Stimulated activated naive B cell treated with anti-CD40 and anti-IgM and Interleukin-4, amounts not matched to agents 10 μg/mL and 1 μg/mL and 100 μg/mL, for 72 hours (primary cell): ENCODE data around the gene CTNNA1.
A peak's percentile ranks its signal among the peaks of the same experiment; 100 is the strongest.

Experiments
- ATAC-seq, 2 donors: fragments of 150-1000 bp; cut with Tn5 transposase; replicated peaks; 2 replicates each; pipeline ENCODE4 v1.10.0; 2021; ENCODE audit warnings: moderate library complexity in 1 of 2
- DNase-seq: peaks from one replicate; pipeline ENCODE4 v3.0.0; 2021
- H3K27ac Mint-ChIP-seq: one replicate; pipeline ENCODE4 v1.8.0; 2022; ENCODE audit warnings: mild to moderate bottlenecking, mixed read lengths
- H3K27me3 Mint-ChIP-seq, 2 donors: one replicate each; pipeline ENCODE4 v1.8.0; 2022; ENCODE audit warnings: mixed read lengths in 2 of 2
- H3K36me3 Mint-ChIP-seq, 2 donors: one replicate each; pipeline ENCODE4 v1.8.0; 2022; ENCODE audit warnings: mixed read lengths in 2 of 2, mild to moderate bottlenecking in 1 of 2
- H3K4me1 Mint-ChIP-seq, 2 donors: one replicate each; pipeline ENCODE4 v1.8.0; 2022; ENCODE audit warnings: mixed read lengths in 2 of 2, mild to moderate bottlenecking in 1 of 2
- H3K4me3 Mint-ChIP-seq, 2 donors: one replicate each; pipeline ENCODE4 v1.8.0; 2022; ENCODE audit warnings: mild to moderate bottlenecking in 2 of 2, mixed read lengths in 2 of 2, moderate library complexity in 1 of 2
- H3K9me3 Mint-ChIP-seq, 2 donors: one replicate each; pipeline ENCODE4 v1.8.0; 2022; ENCODE audit warnings: mixed read lengths in 2 of 2, mild to moderate bottlenecking in 1 of 2

CTNNA1 gene

DNA sequence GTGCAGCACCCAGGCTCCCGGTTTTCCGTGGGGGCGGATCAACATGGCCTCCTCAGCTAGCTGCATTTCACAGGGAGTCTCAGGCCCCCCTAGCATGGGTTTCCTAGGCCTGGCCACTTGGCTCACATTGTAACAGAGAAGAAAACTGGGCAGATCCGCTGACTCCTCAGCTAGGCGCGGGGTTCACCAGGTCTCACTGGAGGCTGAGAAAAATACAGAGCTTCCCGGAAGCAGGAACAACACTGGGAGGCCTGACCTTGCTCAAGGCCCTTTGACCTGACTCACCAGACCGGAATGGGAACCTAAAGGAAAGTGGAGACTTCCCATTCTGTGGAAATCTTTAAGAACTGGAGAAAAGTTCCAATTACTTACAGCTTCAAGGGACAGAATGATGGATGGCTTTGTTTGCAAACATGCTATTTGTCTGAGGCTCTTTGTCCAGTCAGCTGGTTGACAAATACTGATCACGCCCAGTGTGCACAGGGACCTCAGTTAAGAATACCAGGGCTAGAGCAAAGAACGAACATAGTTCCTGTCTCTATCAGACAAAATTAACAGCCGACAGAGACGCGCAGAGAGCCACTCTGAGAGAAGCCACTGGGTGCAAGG lies 210.6 kb downstream of the CTNNA1 start:
- no peaks in the 10 kb centered on the region for H3K9me3 Mint-ChIP-seq
- H3K36me3 Mint-ChIP-seq, result peaks cover 0 to 5% of the 10 kb centered on the region in 2 donors
- DNase-seq (no peak), ATAC-seq (no peak)
- peaks cover 11 to 15% of the 10 kb centered on the region in 2 donors for H3K4me1 Mint-ChIP-seq
- H3K27me3 Mint-ChIP-seq, result no peaks in the 10 kb centered on the region
- H3K4me3 Mint-ChIP-seq, result no peak overlapping the region
- H3K27ac Mint-ChIP-seq, result no peak overlapping the region

GRCh38 chr5:138964647-138965201 lies 211.5 kb downstream of the CTNNA1 start:
- ATAC-seq (no peak), DNase-seq (no peak)
- H3K27ac Mint-ChIP-seq, result peak overlapping the region; percentile 42
- no peak overlapping the region for H3K4me3 Mint-ChIP-seq
- H3K27me3 Mint-ChIP-seq, result no peaks in the 10 kb centered on the region
- H3K4me1 Mint-ChIP-seq, result peaks cover 11 to 15% of the 10 kb centered on the region in 2 donors
- H3K36me3 Mint-ChIP-seq, result peaks cover 0 to 9% of the 10 kb centered on the region in 2 donors
- no peaks in the 10 kb centered on the region for H3K9me3 Mint-ChIP-seq

- ATAC-seq (no peak), DNase-seq (no peak)
- peaks cover 11 to 15% of the 10 kb centered on the region in 2 donors for H3K4me1 Mint-ChIP-seq
- H3K36me3 Mint-ChIP-seq, result peaks cover 0 to 17% of the 10 kb centered on the region in 2 donors
- no peak overlapping the region for H3K4me3 Mint-ChIP-seq
- H3K27me3 Mint-ChIP-seq, result no peaks in the 10 kb centered on the region
- H3K27ac Mint-ChIP-seq, result no peak overlapping the region
- no peaks in the 10 kb centered on the region for H3K9me3 Mint-ChIP-seq
These were observed 212.4 kb downstream of the CTNNA1 start for GRCh38 chr5:138965626-138966025.

DNA sequence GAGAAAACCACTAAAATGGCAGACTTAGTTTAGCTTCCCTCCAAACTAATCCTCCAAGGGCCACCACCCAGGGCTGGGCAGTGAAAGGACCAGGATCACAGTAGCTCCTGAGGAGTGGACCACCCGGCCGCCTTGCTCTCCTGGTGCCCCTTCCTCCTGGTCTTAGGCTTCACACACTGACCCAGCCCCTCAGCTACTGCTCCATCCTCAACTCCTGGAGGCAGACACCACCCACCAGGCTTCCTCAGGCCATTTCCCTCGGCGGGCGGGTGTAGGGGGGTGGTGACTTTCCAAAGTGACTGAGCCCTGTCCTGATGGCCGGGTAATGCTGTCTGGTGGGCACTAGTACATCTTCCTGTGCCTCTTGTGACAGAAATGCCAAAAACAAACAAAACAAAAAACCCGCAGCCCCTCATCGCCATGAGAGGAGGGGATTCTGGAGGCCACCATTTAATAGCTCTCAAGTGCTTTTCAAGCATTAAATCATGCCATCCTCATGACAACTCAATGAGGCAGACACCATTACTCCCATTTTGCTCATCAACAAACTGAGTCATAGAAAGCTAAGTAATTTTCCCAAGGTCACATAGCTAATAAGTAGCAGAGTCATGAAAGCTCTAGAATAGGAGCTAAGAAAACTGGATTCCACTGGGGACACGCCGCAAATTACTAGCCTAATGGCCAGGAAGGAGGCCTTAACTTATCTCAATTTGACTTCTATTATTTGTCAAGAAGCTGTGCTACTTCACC lies 213.2 kb downstream of the CTNNA1 start:
- no peak overlapping the region for H3K4me3 Mint-ChIP-seq
- H3K27me3 Mint-ChIP-seq, result no peaks in the 10 kb centered on the region
- H3K4me1 Mint-ChIP-seq, result peaks cover 11 to 15% of the 10 kb centered on the region in 2 donors
- ATAC-seq (no peak), DNase-seq (no peak)
- no peak overlapping the region for H3K27ac Mint-ChIP-seq
- H3K36me3 Mint-ChIP-seq, result peaks cover under 1 to 22% of the 10 kb centered on the region in 2 donors
- no peaks in the 10 kb centered on the region for H3K9me3 Mint-ChIP-seq

DNA sequence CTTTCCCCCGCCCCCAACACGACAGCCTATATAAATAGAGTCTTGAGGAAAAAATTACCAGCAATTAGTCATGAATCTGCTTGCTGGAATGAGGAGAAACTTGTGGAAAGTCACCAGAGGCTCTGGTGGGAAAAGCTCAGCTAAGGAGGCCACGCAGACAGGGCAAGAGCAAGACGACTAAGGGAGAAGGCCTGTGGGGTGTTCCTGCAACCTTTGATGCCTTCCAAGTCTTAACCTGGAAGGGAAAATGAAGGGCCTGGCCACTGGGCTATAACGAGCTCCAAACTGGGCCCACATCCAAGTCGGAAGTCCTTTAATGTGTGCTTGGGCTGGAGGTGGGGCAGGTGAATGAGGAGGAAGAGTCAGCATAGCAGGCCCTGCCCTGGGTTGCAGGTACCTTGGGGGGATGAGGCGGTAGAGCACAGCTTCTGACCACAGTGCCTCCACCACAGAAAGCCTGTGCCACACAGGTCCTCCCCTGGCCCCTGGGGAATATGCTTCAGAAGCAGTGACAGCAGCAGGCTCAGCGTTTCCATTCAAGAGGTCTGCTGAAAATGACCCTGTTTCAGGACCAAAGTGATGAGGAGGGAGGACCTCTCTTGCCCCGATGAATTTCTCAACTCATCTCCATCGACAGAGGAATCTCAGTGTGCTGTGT lies 214.7 kb downstream of the CTNNA1 start:
- H3K4me3 Mint-ChIP-seq, result no peak overlapping the region
- ATAC-seq (peak; percentile 90 to 92), DNase-seq (no peak)
- H3K9me3 Mint-ChIP-seq, result peaks cover 0 to 2% of the 10 kb centered on the region in 2 donors
- no peaks in the 10 kb centered on the region for H3K27me3 Mint-ChIP-seq
- H3K36me3 Mint-ChIP-seq, result peaks cover 6 to 34% of the 10 kb centered on the region in 2 donors
- peak overlapping the region; percentile 63 for H3K27ac Mint-ChIP-seq
- H3K4me1 Mint-ChIP-seq, result peaks cover 11 to 15% of the 10 kb centered on the region in 2 donors

DNA sequence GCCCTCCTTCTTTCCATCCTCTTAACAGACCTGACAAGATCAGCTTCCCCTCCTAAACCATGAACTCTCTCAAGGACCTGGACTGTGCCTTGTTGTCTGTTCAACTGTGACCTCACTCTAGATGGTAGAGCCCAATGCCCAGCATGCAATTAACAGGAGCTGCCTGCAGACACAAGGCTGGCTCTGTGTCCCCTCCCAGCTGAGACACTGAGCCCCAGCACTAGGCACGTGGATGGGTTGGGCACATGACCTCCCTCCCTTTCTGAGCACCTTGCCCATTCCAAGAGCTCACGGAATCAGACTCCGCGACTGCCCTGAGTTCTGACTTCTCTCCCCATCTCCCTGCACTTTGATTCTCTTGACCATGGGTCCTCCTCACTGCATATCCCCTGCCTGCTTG lies 215.4 kb downstream of the CTNNA1 start:
- ATAC-seq (peak; percentile 4 to 15), DNase-seq (no peak)
- Mint-ChIP-seq H3K9me3 (peaks cover 0 to 2% of the 10 kb centered on the region in 2 donors), H3K27me3 (no peaks in the 10 kb centered on the region), H3K4me3 (no peak overlapping the region), H3K36me3 (peaks cover 6 to 34% of the 10 kb centered on the region in 2 donors), H3K27ac (no peak overlapping the region), H3K4me1 (peaks cover 11 to 15% of the 10 kb centered on the region in 2 donors)

DNA sequence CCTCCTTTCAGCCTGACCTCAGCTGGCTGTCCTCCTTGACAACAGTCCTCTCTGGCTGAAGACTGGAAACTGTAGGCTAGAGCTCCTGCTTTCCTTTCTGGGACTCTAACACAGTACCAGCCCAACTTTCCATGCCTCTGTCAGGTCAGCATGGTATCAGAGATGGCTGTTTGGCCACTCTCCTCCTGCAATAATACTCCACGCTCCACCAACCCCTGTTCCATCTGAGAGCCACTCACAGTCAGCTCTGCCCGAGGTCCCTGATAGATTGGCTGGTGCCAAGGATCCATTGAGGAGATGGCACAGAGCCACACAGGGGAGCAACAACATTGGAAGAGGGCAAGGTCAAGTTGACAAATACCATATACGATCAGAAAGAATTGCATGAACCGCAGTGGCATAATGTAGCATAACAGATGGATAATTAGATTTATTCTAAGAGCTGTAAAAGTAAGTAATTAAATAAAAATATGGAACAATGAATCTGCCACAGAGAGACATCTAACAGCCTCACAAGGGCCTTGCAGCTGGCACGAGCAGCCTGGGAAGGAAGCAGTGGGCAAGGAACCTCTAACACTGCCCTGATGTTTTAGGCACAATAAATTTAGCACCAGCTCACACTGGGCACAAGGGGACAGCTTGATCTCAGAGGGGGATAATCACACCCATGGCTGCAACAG lies 216.2 kb downstream of the CTNNA1 start:
- no peak for ATAC-seq
- no peak overlapping the region for H3K27ac Mint-ChIP-seq
- no peak overlapping the region for H3K4me3 Mint-ChIP-seq
- DNase-seq, result no peak
- no peaks in the 10 kb centered on the region for H3K27me3 Mint-ChIP-seq
- peaks cover 0 to 2% of the 10 kb centered on the region in 2 donors for H3K9me3 Mint-ChIP-seq
- peaks cover 10 to 34% of the 10 kb centered on the region in 2 donors for H3K36me3 Mint-ChIP-seq
- peaks cover 11 to 15% of the 10 kb centered on the region in 2 donors for H3K4me1 Mint-ChIP-seq

- Mint-ChIP-seq H3K27me3 (no peaks in the 10 kb centered on the region), H3K9me3 (peaks cover 0 to 2% of the 10 kb centered on the region in 2 donors), H3K27ac (no peak overlapping the region), H3K36me3 (peaks cover 10 to 44% of the 10 kb centered on the region in 2 donors), H3K4me1 (peaks cover 18 to 27% of the 10 kb centered on the region in 2 donors), H3K4me3 (no peak overlapping the region)
- DNase-seq (no peak), ATAC-seq (no peak)
These were observed 219.0 kb downstream of the CTNNA1 start for GRCh38 chr5:138972230-138972629.

GRCh38 chr5:138972836-138973235 lies 219.6 kb downstream of the CTNNA1 start:
- Mint-ChIP-seq H3K27ac (no peak overlapping the region), H3K4me1 (peaks cover 14 to 22% of the 10 kb centered on the region in 2 donors), H3K36me3 (peaks cover 10 to 49% of the 10 kb centered on the region in 2 donors), H3K27me3 (no peaks in the 10 kb centered on the region), H3K9me3 (peaks cover 0 to 2% of the 10 kb centered on the region in 2 donors), H3K4me3 (no peak overlapping the region)
- ATAC-seq (no peak), DNase-seq (no peak)

DNA sequence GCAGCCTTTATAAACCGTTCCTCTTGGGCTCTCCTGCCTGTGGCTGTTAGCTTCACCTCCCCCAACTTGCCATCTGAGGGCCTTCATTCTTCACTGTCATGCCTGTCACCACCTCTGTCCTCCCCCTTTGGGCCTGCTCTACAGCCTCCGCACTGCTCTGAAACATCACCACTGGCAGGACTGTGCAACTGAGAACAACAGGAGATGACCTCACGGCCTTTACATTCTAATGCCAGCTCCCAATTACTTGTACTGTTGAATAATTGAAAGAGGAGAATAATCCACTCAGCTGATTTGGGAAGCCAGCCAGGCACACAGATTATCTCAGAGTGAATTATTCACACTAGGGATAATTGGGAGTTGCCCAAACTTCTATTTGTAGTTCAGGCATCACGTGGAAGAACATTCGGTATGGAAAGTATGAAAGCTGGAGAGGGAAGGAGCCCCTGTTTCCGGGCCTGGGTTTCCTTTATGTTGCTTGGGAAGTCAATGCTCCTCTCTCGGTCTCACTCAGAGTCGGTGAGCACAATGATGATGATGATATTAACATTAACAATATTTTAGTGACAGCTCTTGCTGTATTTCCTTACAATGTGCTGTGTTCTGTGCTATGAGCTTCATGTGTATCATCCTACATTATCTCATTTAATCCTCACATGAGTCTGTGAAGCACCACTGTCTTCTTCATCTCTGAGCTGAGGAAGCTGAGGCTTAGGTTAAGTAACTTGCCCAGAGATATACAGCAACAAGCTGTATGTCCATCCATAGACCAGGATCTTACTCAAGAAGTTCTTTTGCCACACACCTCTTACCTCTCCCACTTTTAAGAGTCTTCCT lies 221.2 kb downstream of the CTNNA1 start:
- peaks cover 11 to 42% of the 10 kb centered on the region in 2 donors for H3K36me3 Mint-ChIP-seq
- peaks cover 6 to 12% of the 10 kb centered on the region in 2 donors for H3K4me1 Mint-ChIP-seq
- peak overlapping the region; percentile 65 for H3K27ac Mint-ChIP-seq
- no peaks in the 10 kb centered on the region for H3K27me3 Mint-ChIP-seq
- H3K4me3 Mint-ChIP-seq, result no peak overlapping the region
- DNase-seq (no peak), ATAC-seq (no peak)
- H3K9me3 Mint-ChIP-seq, result peaks cover 0 to 2% of the 10 kb centered on the region in 2 donors

DNA sequence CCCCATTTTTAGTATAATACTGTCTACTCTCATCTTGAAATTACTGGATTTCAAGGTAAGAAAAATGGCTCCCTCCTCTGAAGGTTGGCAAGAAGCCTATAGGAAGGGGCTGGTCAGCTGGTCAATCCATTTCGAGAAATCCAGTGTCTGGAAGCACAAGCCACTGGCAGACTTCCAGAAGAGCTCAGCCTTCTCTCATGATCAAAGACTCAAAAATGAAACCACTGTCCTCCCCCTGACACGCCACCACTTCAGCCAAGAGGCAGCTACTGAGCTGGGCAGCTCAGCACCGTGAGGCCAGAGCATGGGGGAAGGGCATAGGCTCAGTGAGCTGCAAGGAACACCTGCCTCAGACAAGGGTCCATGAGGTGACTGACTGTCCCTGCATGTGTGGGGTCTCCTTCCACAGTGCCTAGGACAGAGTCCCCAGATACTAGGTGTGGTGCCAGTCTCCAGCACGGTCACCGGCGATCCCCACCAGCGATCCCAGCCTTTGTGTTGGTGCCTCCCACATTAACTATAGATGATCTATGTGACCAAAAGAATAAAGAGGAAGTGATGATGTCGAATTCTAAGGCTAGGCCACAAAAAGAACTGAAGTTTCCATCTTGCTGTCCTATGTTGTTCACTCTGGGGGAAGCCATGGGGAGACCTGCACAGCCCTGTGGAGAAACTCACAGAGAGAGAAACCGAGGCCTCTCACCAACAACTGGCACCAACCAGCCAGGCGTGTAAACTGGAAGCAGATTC lies 222.0 kb downstream of the CTNNA1 start:
- Mint-ChIP-seq H3K27me3 (no peaks in the 10 kb centered on the region), H3K9me3 (peaks cover 0 to 2% of the 10 kb centered on the region in 2 donors), H3K4me3 (no peak overlapping the region), H3K27ac (peak overlapping the region; percentile 65), H3K36me3 (peaks cover 15 to 42% of the 10 kb centered on the region in 2 donors), H3K4me1 (peaks cover 8 to 15% of the 10 kb centered on the region in 2 donors)
- peak; percentile 89 to 92 for ATAC-seq
- DNase-seq, result no peak

DNA sequence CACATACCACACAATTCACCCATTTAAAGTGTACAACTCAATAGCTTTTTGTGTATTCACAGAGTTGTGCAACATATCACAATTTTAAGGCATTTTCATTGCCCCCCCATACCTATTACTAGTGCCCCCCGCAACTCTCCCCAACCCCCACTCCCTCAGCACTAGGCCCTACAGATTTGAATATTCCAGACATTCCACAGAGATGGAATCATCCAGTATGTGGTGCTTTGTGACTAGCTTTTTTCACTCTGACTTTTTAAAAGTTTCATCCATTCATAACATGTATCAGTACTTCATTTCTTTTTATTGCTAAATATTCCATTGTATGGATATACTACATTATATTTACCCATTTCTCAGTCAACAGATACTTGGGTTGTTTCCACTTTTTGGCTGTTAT lies 224.9 kb downstream of the CTNNA1 start:
- H3K36me3 Mint-ChIP-seq, result peaks cover 13 to 39% of the 10 kb centered on the region in 2 donors
- no peaks in the 10 kb centered on the region for H3K9me3 Mint-ChIP-seq
- H3K4me1 Mint-ChIP-seq, result peaks cover 10 to 16% of the 10 kb centered on the region in 2 donors
- ATAC-seq, result no peak
- no peak for DNase-seq
- no peak overlapping the region for H3K4me3 Mint-ChIP-seq
- H3K27me3 Mint-ChIP-seq, result no peaks in the 10 kb centered on the region
- H3K27ac Mint-ChIP-seq, result no peak overlapping the region

DNA sequence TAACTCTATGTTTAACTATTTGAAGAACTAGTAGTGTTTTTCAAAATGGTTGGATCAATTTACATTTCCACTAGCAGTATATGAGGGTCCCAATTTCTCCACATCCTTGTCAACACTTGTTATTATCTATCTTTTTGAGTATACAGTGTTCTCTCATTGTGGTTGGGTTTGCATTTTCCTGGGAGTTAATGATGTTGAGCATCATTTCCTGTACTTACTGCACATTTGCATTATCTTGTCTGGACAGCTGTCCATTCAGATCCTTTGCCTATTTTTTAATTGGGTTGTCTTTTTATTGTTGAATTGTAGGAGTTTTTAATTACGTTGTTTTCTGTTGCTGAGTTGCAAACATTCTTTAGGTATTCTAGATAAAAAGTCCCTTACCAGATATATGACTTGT lies 225.4 kb downstream of the CTNNA1 start:
- Mint-ChIP-seq H3K4me1 (peaks cover 10 to 16% of the 10 kb centered on the region in 2 donors), H3K36me3 (peaks cover 15 to 42% of the 10 kb centered on the region in 2 donors), H3K9me3 (no peaks in the 10 kb centered on the region), H3K27ac (no peak overlapping the region), H3K4me3 (no peak overlapping the region), H3K27me3 (no peaks in the 10 kb centered on the region)
- DNase-seq (no peak), ATAC-seq (no peak)
